K562 (cell line): ENCODE data around the gene TRIM68. TPM values are rescaled to one million over a fixed set of nuclear protein-coding genes. Genes with fewer than 3 reads are reported as not detected.
A peak's percentile ranks its signal among the peaks of the same experiment; 100 is the strongest.

Experiments
- BDP1 ChIP-seq: IDR thresholded peaks from 3 replicates; pipeline ENCODE4 v1.6.1; 2011; ENCODE audit not compliant: insufficient read length, insufficient read depth
- CBFA2T3 ChIP-seq: fragments of 450-650 bp; IDR thresholded peaks from 2 replicates; pipeline ENCODE4 v1.6.1; 2017
- CCNT2 ChIP-seq: IDR thresholded peaks from 2 replicates; pipeline ENCODE4 v1.6.1; 2011; ENCODE audit warnings: borderline replicate concordance, low read depth, mild to moderate bottlenecking, moderate library complexity, mixed read lengths, low read length; ENCODE audit not compliant: insufficient read length; ENCODE audit errors: extremely low read depth
- DIDO1 ChIP-seq: fragments of 450-650 bp; IDR thresholded peaks from 2 replicates; pipeline ENCODE4 v1.6.1; 2016; ENCODE audit warnings: low read depth, missing biosample characterization, missing genetic modification characterization
- E2F3 ChIP-seq: fragments of 250-450 bp; sonication (Bioruptor Pico); IDR thresholded peaks from 2 replicates; pipeline ENCODE4 v1.4.0; 2020; ENCODE audit warnings: mild to moderate bottlenecking
- ILF3 ChIP-seq: fragments of 450-650 bp; IDR thresholded peaks from 2 replicates; pipeline ENCODE4 v1.6.1; 2018; ENCODE audit warnings: antibody characterized with exemption, mild to moderate bottlenecking, moderate library complexity, borderline replicate concordance
- KAT7 ChIP-seq: sonication (generic); formaldehyde crosslinking; IDR thresholded peaks from 2 replicates; pipeline ENCODE4 v1.8.0; 2022; ENCODE audit warnings: missing genetic modification reagents, mild to moderate bottlenecking, borderline replicate concordance
- NELFE ChIP-seq: IDR thresholded peaks from 2 replicates; pipeline ENCODE4 v1.6.1; 2011; ENCODE audit warnings: mild to moderate bottlenecking; ENCODE audit not compliant: insufficient read depth, insufficient read length
- PCBP2 ChIP-seq: fragments of 200-400 bp; formaldehyde crosslinking; IDR thresholded peaks from 2 replicates; pipeline ENCODE4 v1.6.1; 2018; ENCODE audit warnings: low read length, low read depth, mild to moderate bottlenecking, moderate library complexity; ENCODE audit not compliant: poor library complexity, severe bottlenecking
- POU5F1 ChIP-seq: fragments of 150-350 bp; IDR thresholded peaks from 2 replicates; pipeline ENCODE4 v1.6.1; 2014; ENCODE audit warnings: borderline replicate concordance, low read length, low read depth, mild to moderate bottlenecking; ENCODE audit not compliant: partially characterized antibody
- SNIP1 ChIP-seq: fragments of 450-650 bp; IDR thresholded peaks from 2 replicates; pipeline ENCODE4 v1.7.1; 2017; ENCODE audit warnings: low read depth, mild to moderate bottlenecking
- SRSF7 ChIP-seq: fragments of 200-400 bp; formaldehyde crosslinking; optimal IDR thresholded peaks from 2 replicates; pipeline ENCODE3; 2017; ENCODE audit warnings: mild to moderate bottlenecking, low read depth, low read length
- TOE1 ChIP-seq, 2 experiments: fragments of 450-650 bp in 1 of 2; sonication (generic) in 1 of 2; formaldehyde crosslinking in 1 of 2; IDR thresholded peaks; 2 replicates each; pipeline versions ENCODE4 v1.7.1 to v1.8.0; 2016 to 2022; ENCODE audit warnings: borderline replicate concordance in 2 of 2, mild to moderate bottlenecking in 2 of 2, antibody characterized with exemption in 1 of 2, inconsistent platforms in 1 of 2, low read depth in 1 of 2, missing genetic modification reagents in 1 of 2, moderate library complexity in 1 of 2
- ZBTB7A ChIP-seq: IDR thresholded peaks from 2 replicates; pipeline ENCODE4 v1.6.1; 2011; ENCODE audit warnings: low read depth, mild to moderate bottlenecking, low read length, moderate library complexity, borderline replicate concordance; ENCODE audit not compliant: control insufficient read depth
- ZNF239 ChIP-seq: fragments of 250-450 bp; sonication (Bioruptor Pico); IDR thresholded peaks from 2 replicates; pipeline ENCODE4 v1.4.0; 2020; ENCODE audit warnings: mild to moderate bottlenecking
- ZNF263 ChIP-seq: sonication (generic); formaldehyde crosslinking; IDR thresholded peaks from 2 replicates; pipeline ENCODE4 v1.8.0; 2022; ENCODE audit warnings: mild to moderate bottlenecking, missing genetic modification reagents, borderline replicate concordance
- ZNF583 ChIP-seq: fragments of 250-450 bp; sonication (Bioruptor Pico); IDR thresholded peaks from 2 replicates; pipeline ENCODE4 v1.4.0; 2020
- polyA plus RNA-seq, 8 experiments: library from polyadenylated mRNA; depleted of rRNA in 4 of 8; stranded (reverse) in 5 of 8; unstranded in 3 of 8; fragments of >200 nt; fragmentation: Nextera tagmentation in 2 of 8; fragmentation: Illumina TruSeq in 1 of 8; extraction: Ambion mirVana in 2 of 8; extraction: Trizol in 1 of 8; gene quantifications; 2 replicates each; pipeline versions ENCODE4 v1.2.1 to v1.2.3, GENCODE V29; 2011 to 2014; ENCODE audit warnings: inconsistent platforms in 1 of 8, missing spikeins in 1 of 8
- total RNA-seq, 7 experiments: library from RNA; depleted of rRNA in 6 of 7; stranded (reverse); fragments of >200 nt in 6 of 7; fragmentation: Illumina TruSeq in 2 of 7; extraction: Trizol in 2 of 7; gene quantifications; 2 replicates each; pipeline versions ENCODE4 v1.2.1 to v1.2.3, GENCODE V29; 2011 to 2021; ENCODE audit warnings: low replicate concordance in 1 of 7
- TF ChIP-seq, protein P1 (sequence below): fragments of 250-450 bp; sonication (Bioruptor Pico); IDR thresholded peaks from 2 replicates; pipeline ENCODE4 v1.4.0; 2020; ENCODE audit warnings: mild to moderate bottlenecking, moderate library complexity
- TF ChIP-seq, protein P2 (sequence below): fragments of 250-450 bp; sonication (Bioruptor Pico); IDR thresholded peaks from 2 replicates; pipeline ENCODE4 v1.8.0; 2022; ENCODE audit warnings: inconsistent platforms, mild to moderate bottlenecking, moderate library complexity, borderline replicate concordance
- TF ChIP-seq, protein P3 (sequence below), 3 experiments: fragments of 200-800 bp in 1 of 3; sonication (Bioruptor generic) in 1 of 3; sonication (generic) in 1 of 3; formaldehyde crosslinking in 1 of 3; IDR thresholded peaks; 2 replicates each; pipeline versions ENCODE4 v1.6.1 to v1.8.0; 2016 to 2022; ENCODE audit warnings: mild to moderate bottlenecking in 2 of 3, missing compliant biosample characterization in 2 of 3, missing genetic modification characterization in 2 of 3, missing genetic modification reagents in 1 of 3

TRIM68 gene
- total and polyA plus RNA-seq, 9 of the 15 experiments (the other 6 are each of a cell fraction or from before 2014, with no cell fraction given), result 5.2 to 10.9 (median 7.9) TPM

DNA sequence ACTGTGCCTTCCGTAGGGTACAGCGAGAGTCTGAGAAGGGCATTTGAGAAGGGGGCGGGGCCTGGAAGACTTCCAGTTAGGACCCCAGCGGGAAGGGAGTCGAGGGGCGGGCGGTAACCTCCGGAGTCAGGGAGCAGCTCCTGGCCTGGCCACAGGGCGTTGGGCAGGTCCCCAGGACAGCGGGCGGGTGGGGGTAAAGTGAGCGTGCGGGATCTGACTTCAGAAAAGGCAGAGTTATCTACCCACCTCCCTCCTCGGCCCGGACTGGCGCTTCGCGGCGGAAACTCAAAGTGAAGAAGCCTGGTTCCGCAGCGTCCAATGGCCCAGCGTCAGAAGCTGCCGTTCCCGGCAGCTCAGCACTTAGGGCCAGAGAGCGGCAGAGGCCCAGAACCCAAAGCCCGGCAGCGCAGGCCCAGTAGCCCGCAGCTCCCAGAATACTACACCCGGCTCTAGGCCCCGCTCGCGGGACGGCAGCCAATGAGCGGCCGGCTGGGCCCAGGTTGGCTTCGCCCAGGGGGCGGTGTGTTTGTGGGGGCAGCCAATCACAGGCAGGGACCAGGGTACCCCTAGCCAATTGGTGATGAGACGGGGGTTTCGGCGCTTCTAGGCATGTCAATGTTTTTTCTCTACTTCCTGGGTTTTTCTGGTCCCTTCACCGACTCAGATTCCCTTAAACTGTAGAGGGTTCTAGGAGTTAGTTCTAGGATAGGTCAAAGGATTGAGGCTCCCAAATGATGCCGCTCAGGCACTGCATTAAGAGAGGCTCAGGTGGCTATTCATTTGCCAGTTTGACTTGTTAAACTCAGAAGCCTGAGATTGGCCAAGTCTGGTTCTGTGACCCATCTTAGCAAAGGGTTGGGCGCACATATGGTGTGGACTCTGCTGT lies at the start of gene TRIM68 (continued):
- no peak for TF ChIP-seq POU5F1
- no peak for TF ChIP-seq PCBP2
- TF ChIP-seq ZBTB7A, result peak; percentile 52; the same call in 1 of the 2 replicates
- TF ChIP-seq SRSF7, result no peak
- no peak for TF ChIP-seq BDP1
- no peak for TF ChIP-seq ZNF239 (CRISPR knock-in tag)
- TF ChIP-seq, protein P1, sequence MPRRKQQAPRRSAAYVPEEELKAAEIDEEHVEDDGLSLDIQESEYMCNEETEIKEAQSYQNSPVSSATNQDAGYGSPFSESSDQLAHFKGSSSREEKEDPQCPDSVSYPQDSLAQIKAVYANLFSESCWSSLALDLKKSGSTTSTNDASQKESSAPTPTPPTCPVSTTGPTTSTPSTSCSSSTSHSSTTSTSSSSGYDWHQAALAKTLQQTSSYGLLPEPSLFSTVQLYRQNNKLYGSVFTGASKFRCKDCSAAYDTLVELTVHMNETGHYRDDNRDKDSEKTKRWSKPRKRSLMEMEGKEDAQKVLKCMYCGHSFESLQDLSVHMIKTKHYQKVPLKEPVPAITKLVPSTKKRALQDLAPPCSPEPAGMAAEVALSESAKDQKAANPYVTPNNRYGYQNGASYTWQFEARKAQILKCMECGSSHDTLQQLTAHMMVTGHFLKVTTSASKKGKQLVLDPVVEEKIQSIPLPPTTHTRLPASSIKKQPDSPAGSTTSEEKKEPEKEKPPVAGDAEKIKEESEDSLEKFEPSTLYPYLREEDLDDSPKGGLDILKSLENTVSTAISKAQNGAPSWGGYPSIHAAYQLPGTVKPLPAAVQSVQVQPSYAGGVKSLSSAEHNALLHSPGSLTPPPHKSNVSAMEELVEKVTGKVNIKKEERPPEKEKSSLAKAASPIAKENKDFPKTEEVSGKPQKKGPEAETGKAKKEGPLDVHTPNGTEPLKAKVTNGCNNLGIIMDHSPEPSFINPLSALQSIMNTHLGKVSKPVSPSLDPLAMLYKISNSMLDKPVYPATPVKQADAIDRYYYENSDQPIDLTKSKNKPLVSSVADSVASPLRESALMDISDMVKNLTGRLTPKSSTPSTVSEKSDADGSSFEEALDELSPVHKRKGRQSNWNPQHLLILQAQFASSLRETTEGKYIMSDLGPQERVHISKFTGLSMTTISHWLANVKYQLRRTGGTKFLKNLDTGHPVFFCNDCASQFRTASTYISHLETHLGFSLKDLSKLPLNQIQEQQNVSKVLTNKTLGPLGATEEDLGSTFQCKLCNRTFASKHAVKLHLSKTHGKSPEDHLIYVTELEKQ, result no peak
- peak; percentile 48 for TF ChIP-seq CCNT2
- TF ChIP-seq CBFA2T3, result no peak
- no peak for TF ChIP-seq SNIP1
- no peak for TF ChIP-seq DIDO1 (tag)
- no peak for TF ChIP-seq TOE1 (IDR thresholded peaks at IDR 0.05; ENCODE audit: borderline replicate concordance)
- no peak for TF ChIP-seq TOE1 (CRISPR knock-in tag; IDR thresholded peaks at IDR 0.05; ENCODE audit: borderline replicate concordance, low read depth)
- TF ChIP-seq, protein P2, sequence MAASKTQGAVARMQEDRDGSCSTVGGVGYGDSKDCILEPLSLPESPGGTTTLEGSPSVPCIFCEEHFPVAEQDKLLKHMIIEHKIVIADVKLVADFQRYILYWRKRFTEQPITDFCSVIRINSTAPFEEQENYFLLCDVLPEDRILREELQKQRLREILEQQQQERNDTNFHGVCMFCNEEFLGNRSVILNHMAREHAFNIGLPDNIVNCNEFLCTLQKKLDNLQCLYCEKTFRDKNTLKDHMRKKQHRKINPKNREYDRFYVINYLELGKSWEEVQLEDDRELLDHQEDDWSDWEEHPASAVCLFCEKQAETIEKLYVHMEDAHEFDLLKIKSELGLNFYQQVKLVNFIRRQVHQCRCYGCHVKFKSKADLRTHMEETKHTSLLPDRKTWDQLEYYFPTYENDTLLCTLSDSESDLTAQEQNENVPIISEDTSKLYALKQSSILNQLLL (CRISPR knock-in tag), result no peak
- TF ChIP-seq, protein P3, sequence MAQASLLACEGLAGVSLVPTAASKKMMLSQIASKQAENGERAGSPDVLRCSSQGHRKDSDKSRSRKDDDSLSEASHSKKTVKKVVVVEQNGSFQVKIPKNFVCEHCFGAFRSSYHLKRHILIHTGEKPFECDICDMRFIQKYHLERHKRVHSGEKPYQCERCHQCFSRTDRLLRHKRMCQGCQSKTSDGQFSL (CRISPR knock-in tag; IDR thresholded peaks at IDR 0.05), result no peak
- TF ChIP-seq, protein P3 (tag; IDR thresholded peaks at IDR 0.05), result no peak
- TF ChIP-seq NELFE, result no peak
- 0 out of 2 replicates have a peak, but pooled peaks have one; percentile 18 for TF ChIP-seq ZNF263
- TF ChIP-seq ZNF583 (CRISPR knock-in tag), result no peak
- no peak for TF ChIP-seq ILF3
- no peak for TF ChIP-seq E2F3
- TF ChIP-seq KAT7 (CRISPR knock-in tag), result 0 out of 2 replicates have a peak, but pooled peaks have one; percentile 44
